ENCODE results near the gene ZNF160.
A peak's percentile ranks its signal among the peaks of the same experiment; 100 is the strongest.
"Not testable (repeated sequence)": the region's sequence is repeated elsewhere in the genome, so short reads cannot be mapped to it uniquely, and the experiment has no call there.

ZNF160 gene

DNA sequence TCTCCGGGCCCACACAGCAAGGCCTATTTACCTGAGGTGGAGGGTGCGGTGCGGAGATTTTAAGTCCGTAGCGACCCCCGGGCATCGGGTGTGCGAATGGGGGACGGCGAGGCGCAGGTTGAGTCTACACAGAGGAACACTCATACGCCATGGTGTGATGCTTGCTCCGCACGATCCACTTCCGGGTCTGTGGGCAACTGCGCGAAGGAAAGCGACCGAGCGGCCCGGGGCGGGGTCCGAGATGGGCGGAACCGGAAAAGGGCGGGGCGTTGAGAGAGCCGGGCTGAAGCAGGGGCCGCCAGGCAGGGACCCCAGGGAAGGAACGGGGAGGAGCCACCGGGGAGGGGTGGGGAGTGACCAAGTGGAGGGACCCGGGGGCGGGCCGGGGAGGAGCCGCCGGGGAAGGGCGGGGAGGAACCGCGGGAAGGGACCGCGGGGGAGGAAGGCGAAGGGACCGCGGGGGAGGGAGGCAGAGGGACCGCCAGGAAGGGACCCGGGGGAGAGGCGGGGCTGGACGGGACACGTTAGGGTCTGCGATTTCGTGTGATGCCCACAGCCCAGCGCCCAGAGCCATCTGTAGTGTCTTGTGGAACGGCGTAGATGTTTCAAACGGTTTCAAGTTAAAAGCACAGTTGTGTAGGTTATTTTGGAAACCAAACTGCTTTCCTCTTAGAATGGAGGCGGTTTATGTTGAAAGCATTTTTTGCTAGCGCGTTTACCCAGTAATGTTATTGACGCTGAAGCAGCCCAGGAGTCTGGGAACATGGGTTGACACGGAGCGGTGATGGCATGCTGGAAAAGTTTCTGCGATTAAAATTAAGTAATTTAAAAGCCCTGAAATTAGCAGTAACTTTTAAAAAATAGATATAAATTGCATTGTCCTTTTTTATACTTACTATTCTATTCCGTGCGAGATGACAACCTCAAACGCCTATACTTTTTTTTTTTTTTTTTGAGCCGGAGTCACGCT lies at the start of gene ZNF160:
Gene ZNF160 (minus strand): TSS at position 189 of the 970 bp plus-strand sequence. CDS start 17,146 bp downstream, outside the sequence.
- DNase-seq (ENCODE audit: low read depth in 1 of 2, low spot score in 1 of 2): peak; percentile 97 to 99

GRCh38 chr19:53147645-53148044 lies 44.4 kb upstream of the ZNF160 start:
- no peak for DNase-seq (ENCODE audit: low read depth in 1 of 2, low spot score in 1 of 2)

DNA sequence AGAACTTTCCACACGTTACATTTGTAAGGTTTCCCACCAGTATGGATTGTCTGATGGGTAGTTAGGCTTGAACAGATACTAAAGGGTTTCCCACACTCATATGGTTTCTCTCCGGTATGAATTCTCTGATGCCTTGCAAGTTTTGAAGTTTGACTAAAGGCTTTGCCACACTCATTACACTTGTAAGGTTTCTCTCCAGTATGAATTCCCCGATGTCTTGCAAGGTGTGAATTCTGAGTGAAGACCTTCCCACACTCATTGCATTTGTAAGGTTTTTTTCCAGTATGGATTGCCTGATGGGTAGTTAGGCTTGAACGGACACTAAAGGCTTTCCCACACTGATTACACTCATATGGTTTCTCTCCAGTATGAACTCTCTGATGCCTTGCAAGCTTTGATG lies 37.1 kb upstream of the ZNF160 start:
- DNase-seq (ENCODE audit: low read depth in 1 of 2, low spot score in 1 of 2): no peak

- DNase-seq (ENCODE audit: low read depth in 1 of 2, low spot score in 1 of 2): no peak
These were observed 33.2 kb upstream of the ZNF160 start for GRCh38 chr19:53136432-53136831.

- DNase-seq (ENCODE audit: low read depth in 1 of 2, low spot score in 1 of 2): peak in 1 of 2 donors; percentile 25
These were observed 29.1 kb upstream of the ZNF160 start, which contains the start of gene ZNF415 for GRCh38 chr19:53132141-53132991. Gene ZNF415 (minus strand): TSS chr19:53132910. CDS start chr19:53122676, 10,234 bp downstream.

DNA sequence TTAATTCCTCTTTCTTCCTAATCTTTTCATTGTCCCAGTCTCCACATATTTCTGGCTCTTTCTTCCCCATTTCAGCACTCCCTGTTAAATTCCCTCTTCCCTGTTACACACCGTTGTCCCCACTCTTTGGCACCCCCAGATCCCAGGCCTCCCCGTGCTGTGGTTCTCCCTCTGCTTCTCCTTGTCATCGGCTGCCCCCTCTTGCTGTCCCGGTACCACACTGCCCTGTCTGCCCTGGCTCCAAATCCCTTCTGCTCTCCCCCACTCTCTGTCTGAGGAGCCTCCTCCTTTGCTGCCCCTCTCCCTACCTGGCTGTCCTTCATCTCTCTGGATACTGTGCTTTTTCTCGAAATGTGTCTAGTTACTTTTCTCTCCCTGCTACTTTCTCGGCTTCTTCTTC lies 28.5 kb upstream of the ZNF160 start:
- no peak for DNase-seq (ENCODE audit: low read depth in 1 of 2, low spot score in 1 of 2)

- no peak for DNase-seq (ENCODE audit: low read depth in 1 of 2, low spot score in 1 of 2)
These were observed 27.9 kb upstream of the ZNF160 start for GRCh38 chr19:53131085-53131590.

DNA sequence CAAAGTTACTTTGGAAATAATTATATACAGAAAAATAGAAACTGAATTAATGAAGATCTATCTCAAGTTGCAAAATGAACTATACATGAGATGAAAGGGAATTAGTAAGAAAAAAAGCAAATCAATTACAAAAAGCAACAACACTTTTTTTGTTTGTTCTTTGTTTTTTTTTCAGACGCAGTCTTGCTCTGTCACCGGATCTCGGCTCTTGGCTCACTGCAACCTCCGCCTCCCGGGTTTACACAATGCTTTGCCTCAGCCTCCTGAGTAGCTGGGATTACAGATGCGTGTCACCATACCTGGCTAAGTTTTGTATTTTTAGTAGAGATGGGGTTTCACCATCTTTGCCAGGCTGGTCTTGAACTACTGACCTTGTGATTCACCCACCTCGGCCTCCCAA lies 27.3 kb upstream of the ZNF160 start:
- DNase-seq (ENCODE audit: low read depth in 1 of 2, low spot score in 1 of 2): no peak

DNA sequence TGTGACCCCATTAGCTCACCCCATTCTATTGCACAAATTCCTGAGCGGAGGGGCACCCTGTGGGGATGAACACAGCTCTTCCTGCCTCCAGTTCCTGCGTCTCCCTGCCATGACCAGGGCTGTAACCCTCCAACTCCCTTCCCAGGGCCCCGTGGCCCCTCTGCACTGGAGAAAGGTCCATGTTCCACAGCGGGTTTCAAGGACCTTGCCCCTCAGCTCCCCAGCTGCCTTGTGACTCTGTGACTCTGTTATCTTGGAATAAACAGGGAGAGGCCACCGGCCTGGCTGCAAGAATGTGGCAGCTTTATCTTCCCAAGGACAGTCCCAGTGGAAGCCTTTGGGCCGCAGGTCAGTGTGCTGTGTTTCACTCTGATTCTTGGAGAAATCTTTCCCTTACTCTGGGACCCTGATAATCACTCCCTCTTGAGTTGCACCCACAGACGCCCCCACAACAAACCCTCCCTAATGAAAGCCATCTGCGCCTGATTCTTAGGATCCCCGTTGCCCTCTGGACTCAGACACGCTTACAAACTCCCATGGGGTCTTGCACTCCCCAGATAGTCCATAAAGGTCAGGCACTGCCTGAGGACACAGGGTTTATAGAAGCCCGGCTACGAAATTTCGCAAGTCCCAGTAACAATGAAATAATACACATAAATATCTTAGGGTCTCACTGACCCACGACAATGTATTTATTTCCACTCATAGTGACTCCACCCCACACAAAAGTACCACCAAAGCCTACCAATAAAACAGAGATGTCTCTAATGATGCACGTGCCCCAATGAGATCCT lies 23.7 kb upstream of the ZNF160 start:
- DNase-seq (ENCODE audit: low read depth in 1 of 2, low spot score in 1 of 2): not testable (repeated sequence)

- no peak for DNase-seq (ENCODE audit: low read depth in 1 of 2, low spot score in 1 of 2)
These were observed 20.2 kb upstream of the ZNF160 start for GRCh38 chr19:53123400-53123799.

DNA sequence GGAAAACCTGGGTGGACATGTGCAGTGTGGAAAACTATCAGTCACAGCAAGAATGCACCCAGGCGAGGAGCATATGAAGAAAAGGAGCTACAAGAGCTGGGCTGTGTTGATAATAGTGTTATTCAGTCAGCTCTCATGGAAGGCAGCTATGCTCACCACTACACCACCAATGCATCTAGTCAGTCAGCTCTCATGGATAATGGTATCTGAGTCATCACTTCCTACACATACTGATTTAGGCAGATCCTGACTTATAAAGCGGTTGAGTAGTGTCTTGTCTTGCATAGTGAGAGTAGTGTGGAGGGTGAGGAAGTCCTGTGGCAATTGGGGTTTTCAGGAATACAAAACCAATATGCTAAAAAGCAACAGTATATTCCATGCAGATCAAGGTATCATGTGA lies 9.1 kb upstream of the ZNF160 start:
- DNase-seq (ENCODE audit: low read depth in 1 of 2, low spot score in 1 of 2): no peak

DNA sequence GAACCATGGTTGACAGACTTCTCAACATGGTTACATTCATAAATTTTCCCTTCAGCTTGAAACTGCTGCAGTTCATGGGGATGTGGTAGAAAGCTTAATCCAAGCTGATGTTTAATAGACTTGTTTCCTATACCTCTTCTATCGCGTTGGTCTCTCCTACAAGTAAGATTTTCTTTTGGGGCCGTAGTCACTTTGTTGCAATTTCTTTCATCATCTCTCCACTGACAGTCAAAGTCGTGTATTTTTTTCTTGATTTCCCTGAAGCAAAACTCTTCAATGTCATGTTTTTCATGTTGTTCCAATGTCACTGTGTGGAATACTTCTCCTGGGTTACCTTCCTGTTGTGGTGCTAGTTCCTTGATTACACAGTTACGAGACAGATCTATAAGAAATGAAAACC lies 6.3 kb upstream of the ZNF160 start:
- no peak for DNase-seq (ENCODE audit: low read depth in 1 of 2, low spot score in 1 of 2)

GRCh38 chr19:53102756-53103233 lies 427 bp downstream of the ZNF160 start:
- DNase-seq (ENCODE audit: low read depth in 1 of 2, low spot score in 1 of 2): peak in 1 of 2 donors; percentile 10

- DNase-seq (ENCODE audit: low read depth in 1 of 2, low spot score in 1 of 2): no peak
These were observed 941 bp downstream of the ZNF160 start for GRCh38 chr19:53102206-53102755.

- DNase-seq (ENCODE audit: low read depth in 1 of 2, low spot score in 1 of 2): no peak
These were observed 1.7 kb downstream of the ZNF160 start for GRCh38 chr19:53101518-53101917.

GRCh38 chr19:53098570-53098969 lies 4.7 kb downstream of the ZNF160 start:
- not testable (repeated sequence) for DNase-seq (ENCODE audit: low read depth in 1 of 2, low spot score in 1 of 2)

- DNase-seq (ENCODE audit: low read depth in 1 of 2, low spot score in 1 of 2): not testable (repeated sequence)
These were observed 6.1 kb downstream of the ZNF160 start for GRCh38 chr19:53096982-53097690.

DNA sequence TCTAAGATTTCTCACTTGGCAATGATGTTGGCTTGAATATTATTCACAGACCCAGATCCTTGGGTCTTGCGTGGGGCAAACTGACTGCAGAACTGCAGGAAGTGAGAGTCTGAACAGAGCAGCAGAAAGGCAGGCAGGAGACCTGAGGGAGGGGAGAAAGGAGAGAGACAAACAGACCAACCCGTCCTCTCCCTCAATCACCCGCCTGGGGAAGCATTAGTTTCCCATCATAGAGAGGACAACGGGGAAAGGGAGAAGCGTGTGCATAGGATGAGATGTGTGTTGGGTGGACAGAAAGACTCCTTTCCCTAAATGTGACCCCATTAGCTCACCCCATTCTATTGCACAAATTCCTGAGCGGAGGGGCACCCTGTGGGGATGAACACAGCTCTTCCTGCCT lies 6.6 kb downstream of the ZNF160 start:
- not testable (repeated sequence) for DNase-seq (ENCODE audit: low read depth in 1 of 2, low spot score in 1 of 2)

DNA sequence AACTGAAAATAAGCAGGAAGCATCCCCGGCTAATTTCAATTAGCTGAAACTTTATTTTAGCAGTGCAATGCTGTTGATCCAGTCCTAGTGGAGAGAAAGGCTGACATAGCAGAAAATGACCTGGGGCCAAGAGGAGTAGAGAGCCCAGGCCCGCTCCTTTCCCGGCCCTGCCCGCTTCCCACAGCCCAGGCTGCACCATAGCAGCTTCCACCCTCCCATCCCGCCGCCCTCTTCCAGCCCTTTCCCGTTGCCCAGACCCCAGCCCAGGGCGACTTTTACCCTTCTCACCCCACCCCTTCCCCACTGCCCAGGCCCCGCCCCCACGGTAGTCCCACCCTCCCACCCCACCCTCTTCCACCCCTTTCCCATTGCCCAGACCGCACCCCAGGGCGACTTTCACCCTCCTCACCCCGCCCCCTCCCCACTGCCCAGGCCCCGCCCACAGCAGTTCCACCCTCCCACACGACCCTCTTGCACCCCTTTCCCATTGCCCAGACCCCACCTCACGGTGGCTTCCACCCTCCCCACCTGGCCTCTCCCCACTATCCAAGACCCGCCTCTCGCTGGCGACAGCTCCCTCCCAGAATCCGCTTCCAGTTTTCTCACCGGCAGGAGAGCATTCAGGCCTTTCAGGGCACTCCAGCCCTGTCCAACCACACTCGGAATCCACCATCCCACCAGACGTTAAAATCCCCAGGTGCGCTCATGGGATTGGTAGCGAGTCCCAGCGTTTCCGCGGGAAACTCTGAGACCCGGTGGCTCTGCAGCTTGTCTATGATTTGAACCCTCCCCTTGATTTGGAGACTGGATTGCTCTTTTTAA lies 8.3 kb downstream of the ZNF160 start:
- no peak for DNase-seq (ENCODE audit: low read depth in 1 of 2, low spot score in 1 of 2)

All from stimulated activated CD4-positive, alpha-beta T cell treated with anti-CD3 and anti-CD28 coated beads, Interleukin-15, amount 100 ng/mL, for 1 hour (primary cell).